Natural killer cell (primary cell): Measurements from ENCODE around the gene PTCRA. TPM values are rescaled to one million over a fixed set of nuclear protein-coding genes. Genes with fewer than 3 reads are reported as not detected.
A peak's percentile ranks its signal among the peaks of the same experiment; 100 is the strongest.
"Not testable (repeated sequence)": the region's sequence is repeated elsewhere in the genome, so short reads cannot be mapped to it uniquely, and the experiment has no call there.

Source experiments
- ATAC-seq, 3 donors: fragments of 150-1000 bp in 2 of 3; fragments of 200-7000 bp in 1 of 3; cut with Tn5 transposase; 1 replicate in 1 of 3; 2 replicates in 2 of 3; pipeline ENCODE4 v1.10.0; 2021; ENCODE audit warnings: mild to moderate bottlenecking in 2 of 3, moderate library complexity in 2 of 3
- DNase-seq, 2 donors: peaks; one replicate each; pipeline versions ENCODE4 v3.0.0 to v3.0.0-alpha.2; 2013 to 2021; ENCODE audit warnings: mixed read lengths in 1 of 2
- H3K27ac ChIP-seq: one replicate; pipeline ENCODE4 v1.5.1; 2013; ENCODE audit warnings: mild to moderate bottlenecking, low read length
- H3K27me3 ChIP-seq: one replicate; pipeline ENCODE4 v1.6.1; 2013; ENCODE audit warnings: low read length; ENCODE audit not compliant: control insufficient read depth, insufficient read depth
- H3K36me3 ChIP-seq: one replicate; pipeline ENCODE4 v1.6.1; 2013; ENCODE audit warnings: low read length; ENCODE audit not compliant: control insufficient read depth, insufficient read depth
- H3K4me1 ChIP-seq: one replicate; pipeline ENCODE4 v1.6.1; 2013; ENCODE audit warnings: low read length; ENCODE audit not compliant: control insufficient read depth, insufficient read depth
- H3K4me3 ChIP-seq: one replicate; pipeline ENCODE4 v1.5.1; 2013; ENCODE audit warnings: low read length
- H3K9me3 ChIP-seq: one replicate; pipeline ENCODE4 v1.6.1; 2013; ENCODE audit warnings: low read length; ENCODE audit not compliant: control insufficient read depth, insufficient read depth
- H3K27ac Mint-ChIP-seq, 2 donors: one replicate each; pipeline ENCODE4 v1.8.0; 2022; ENCODE audit warnings: mild to moderate bottlenecking in 2 of 2, mixed read lengths in 2 of 2, moderate library complexity in 1 of 2
- H3K27me3 Mint-ChIP-seq, 2 donors: one replicate each; pipeline ENCODE4 v1.8.0; 2022; ENCODE audit warnings: low read depth in 2 of 2, mixed read lengths in 2 of 2
- H3K36me3 Mint-ChIP-seq: one replicate; pipeline ENCODE4 v1.8.0; 2022; ENCODE audit warnings: mixed read lengths
- H3K4me1 Mint-ChIP-seq, 2 donors: one replicate each; pipeline ENCODE4 v1.8.0; 2022; ENCODE audit warnings: mixed read lengths in 2 of 2
- H3K4me3 Mint-ChIP-seq: one replicate; pipeline ENCODE4 v1.8.0; 2022; ENCODE audit warnings: mild to moderate bottlenecking, moderate library complexity, mixed read lengths
- H3K9me3 Mint-ChIP-seq, 2 donors: one replicate each; pipeline ENCODE4 v1.8.0; 2022; ENCODE audit warnings: mixed read lengths in 2 of 2
- WGBS: methylation state at CpG from one replicate; pipeline ENCODE4 v1.1.7; 2013; ENCODE audit warnings: missing lambda C conversion rate; ENCODE audit not compliant: insufficient coverage; 5-methylcytosine and 5-hydroxymethylcytosine counted together
- intact Hi-C: fragments of 100-400 bp; cut with micrococcal nuclease; formaldehyde crosslinking; loops from one replicate; pipeline ENCODE4 v1.14.2; 2022
- total RNA-seq, 4 donors: library from RNA; stranded (reverse); fragments of 120-200 nt in 1 of 4; gene quantifications; one replicate each; pipeline versions ENCODE4 v1.2.3 to v1.2.4, GENCODE V29; 2013 to 2022
- TF ChIP-seq, protein P1 (sequence below): fragments of 200-600 bp; IDR thresholded peaks from one replicate; pipeline ENCODE4 v1.8.0; 2022; ENCODE audit warnings: antibody characterized with exemption

PTCRA gene
- total RNA-seq, 3 donors from 2014 or later (not counting 1 experiment from before 2014, with no cell fraction given) = 3.7 to 4.7 TPM; not detected in 1

DNA sequence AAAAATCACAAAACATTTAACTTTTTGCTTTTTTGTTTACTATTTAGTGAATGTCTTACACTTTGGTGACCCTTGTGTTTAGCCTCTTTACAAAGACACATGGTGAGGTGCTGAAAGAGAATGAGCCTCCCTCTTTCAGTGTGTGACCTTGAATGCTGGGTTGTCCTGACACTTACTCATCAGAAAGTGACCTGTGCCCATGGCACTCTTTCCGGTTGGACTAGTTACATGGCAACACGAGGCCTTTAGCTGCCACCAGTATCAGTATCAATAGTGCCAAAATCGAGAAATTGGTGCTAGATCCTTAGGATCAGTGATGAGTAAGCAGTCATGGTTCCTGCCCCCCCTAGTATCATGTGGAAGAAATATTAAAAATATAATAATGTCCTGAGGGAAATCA is 38.2 kb upstream of the PTCRA start:
- TF ChIP-seq, protein P1, sequence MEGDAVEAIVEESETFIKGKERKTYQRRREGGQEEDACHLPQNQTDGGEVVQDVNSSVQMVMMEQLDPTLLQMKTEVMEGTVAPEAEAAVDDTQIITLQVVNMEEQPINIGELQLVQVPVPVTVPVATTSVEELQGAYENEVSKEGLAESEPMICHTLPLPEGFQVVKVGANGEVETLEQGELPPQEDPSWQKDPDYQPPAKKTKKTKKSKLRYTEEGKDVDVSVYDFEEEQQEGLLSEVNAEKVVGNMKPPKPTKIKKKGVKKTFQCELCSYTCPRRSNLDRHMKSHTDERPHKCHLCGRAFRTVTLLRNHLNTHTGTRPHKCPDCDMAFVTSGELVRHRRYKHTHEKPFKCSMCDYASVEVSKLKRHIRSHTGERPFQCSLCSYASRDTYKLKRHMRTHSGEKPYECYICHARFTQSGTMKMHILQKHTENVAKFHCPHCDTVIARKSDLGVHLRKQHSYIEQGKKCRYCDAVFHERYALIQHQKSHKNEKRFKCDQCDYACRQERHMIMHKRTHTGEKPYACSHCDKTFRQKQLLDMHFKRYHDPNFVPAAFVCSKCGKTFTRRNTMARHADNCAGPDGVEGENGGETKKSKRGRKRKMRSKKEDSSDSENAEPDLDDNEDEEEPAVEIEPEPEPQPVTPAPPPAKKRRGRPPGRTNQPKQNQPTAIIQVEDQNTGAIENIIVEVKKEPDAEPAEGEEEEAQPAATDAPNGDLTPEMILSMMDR = no peak
- Histone ChIP-seq H3K36me3 (peaks cover 1% of the 10 kb centered on the region), H3K4me3 (no peak overlapping the region), H3K27me3 (no peaks in the 10 kb centered on the region), H3K27ac (no peak overlapping the region), H3K4me1 (peaks cover 19% of the 10 kb centered on the region), H3K9me3 (no peaks in the 10 kb centered on the region)
- H3K4me1 Mint-ChIP-seq = peaks cover 19 to 22% of the 10 kb centered on the region in 2 donors
- H3K36me3 Mint-ChIP-seq = no peaks in the 10 kb centered on the region
- no peaks in the 10 kb centered on the region for H3K27me3 Mint-ChIP-seq
- WGBS = 89% methylated on average over 3 of the region's 3 CpGs
- H3K4me3 Mint-ChIP-seq = peak overlapping the region; percentile 55
- no peaks in the 10 kb centered on the region for H3K9me3 Mint-ChIP-seq
- DNase-seq = no peak
- intact Hi-C loops = loop anchor here (1.0 to 2.0 kb wide), 4 partner anchors 93 to 216 kb away; partner anchors contain the start of gene TBCC
- H3K27ac Mint-ChIP-seq = no peak overlapping the region
- no peak for ATAC-seq

DNA sequence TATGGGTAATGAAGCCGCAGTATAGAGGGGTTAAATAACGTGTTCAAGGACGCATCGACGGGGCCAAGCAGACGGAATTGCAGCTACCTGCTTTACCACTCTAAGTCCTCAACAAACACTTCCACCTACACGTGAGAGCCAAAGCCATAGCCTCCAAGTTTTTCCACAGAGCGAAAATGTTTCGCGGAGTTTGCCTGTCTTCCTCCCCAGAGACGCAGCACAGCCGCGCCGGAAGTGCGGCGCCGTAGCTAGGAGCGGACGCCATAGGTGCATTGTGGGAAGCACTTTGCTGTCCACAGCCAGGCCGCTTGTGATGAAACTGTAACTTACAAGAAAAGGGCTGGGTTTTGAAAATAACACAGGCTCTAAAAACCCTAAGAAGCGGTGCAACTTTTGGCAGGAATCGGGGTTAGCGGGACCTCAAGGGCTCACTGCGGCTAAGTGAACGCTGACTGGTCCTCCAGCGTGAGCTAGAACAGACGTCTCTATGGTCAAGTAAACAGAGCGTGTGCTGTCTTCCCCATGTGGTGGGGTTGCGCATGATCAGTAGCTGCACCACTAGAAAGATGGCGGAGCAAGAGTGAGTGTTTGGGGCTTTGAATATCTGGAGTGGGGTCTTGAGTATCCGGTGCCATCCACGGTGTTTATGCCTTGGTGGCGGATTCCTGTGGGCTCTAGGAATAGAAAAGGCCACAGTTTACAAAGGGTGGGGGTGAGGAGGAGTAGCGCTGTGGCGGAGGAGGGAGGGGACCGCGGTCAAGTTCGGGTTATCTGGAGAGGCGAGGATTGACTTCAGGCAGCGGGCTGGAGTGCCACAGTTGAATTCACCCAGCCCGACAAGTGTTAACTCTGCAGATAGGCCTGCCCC is 36.2 kb upstream of the PTCRA start, which contains the start of gene RPL7L1:
Gene RPL7L1 (plus strand): TSS at position 245 of the 868 bp plus-strand sequence. CDS start 295 bp downstream, at position 540.
- ATAC-seq (peak; percentile 91 to 97 (median 92)), DNase-seq (peak; percentile 78 to 92)
- Mint-ChIP-seq H3K4me1 (peaks cover 26 to 31% of the 10 kb centered on the region in 2 donors), H3K4me3 (peak within 1 kb of the TSS; percentile 98), H3K27ac (peak within 1 kb of the TSS; percentile 99 to 100), H3K9me3 (no peaks in the 10 kb centered on the region), H3K27me3 (no peaks in the 10 kb centered on the region), H3K36me3 (peaks cover 17% of the 10 kb centered on the region)
- peak within 1 kb of the TSS; percentile 63 for H3K4me3 ChIP-seq
- intact Hi-C loops = loop anchor here (1.0 to 2.0 kb wide), 3 partner anchors 11 to 133 kb away; partner anchors contain the start of gene TBCC
- no peaks in the 10 kb centered on the region for H3K27me3 ChIP-seq
- WGBS = 0% methylated on average over 40 of the region's 41 CpGs
- H3K4me1 ChIP-seq = peaks cover 19% of the 10 kb centered on the region
- H3K9me3 ChIP-seq = no peaks in the 10 kb centered on the region
- H3K27ac ChIP-seq = peak within 1 kb of the TSS; percentile 86
- TF ChIP-seq, protein P1 = no peak
- peaks cover 21% of the 10 kb centered on the region for H3K36me3 ChIP-seq

DNA sequence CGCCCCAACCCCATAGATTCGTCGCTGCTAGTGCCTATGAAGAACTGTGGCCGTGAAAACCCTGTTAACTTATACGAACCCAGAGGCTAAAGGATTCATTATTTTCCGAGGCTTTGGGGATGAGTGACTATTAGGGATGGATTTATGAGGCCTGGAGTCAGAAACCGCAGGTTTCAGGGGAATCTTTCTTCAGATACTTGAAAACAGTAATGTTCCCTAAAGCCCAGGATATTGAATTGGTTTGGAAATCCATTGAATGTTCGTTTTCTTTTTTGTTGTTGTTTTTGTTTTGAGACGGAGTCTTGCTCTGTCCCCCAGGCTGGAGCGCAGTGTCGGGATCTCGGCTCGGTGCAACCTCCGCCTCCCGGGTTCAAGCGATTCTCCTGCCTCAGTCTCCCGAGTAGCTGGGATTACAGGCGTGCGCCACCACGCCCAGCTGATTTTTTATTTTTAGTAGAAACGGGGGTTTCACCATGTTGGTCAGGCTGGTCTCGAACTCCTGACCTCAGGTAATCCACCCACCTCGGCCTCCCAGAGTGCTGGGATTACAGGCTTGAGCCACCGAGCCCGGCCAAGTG is 35.5 kb upstream of the PTCRA start:
- 14% methylated on average over 25 of the region's 25 CpGs for WGBS
- H3K27me3 Mint-ChIP-seq, H3K9me3 Mint-ChIP-seq, DNase-seq, intact Hi-C loops, H3K27me3 ChIP-seq, H3K9me3 ChIP-seq, ATAC-seq: not testable (repeated sequence)
- Mint-ChIP-seq H3K4me1 (peaks cover 26 to 31% of the 10 kb centered on the region in 2 donors), H3K27ac (peak overlapping the region; percentile 99 to 100), H3K36me3 (peaks cover 17% of the 10 kb centered on the region), H3K4me3 (peak overlapping the region; percentile 98)
- Histone ChIP-seq H3K27ac (peak overlapping the region; percentile 86), H3K4me3 (peak overlapping the region; percentile 63), H3K36me3 (peaks cover 27% of the 10 kb centered on the region), H3K4me1 (peaks cover 19% of the 10 kb centered on the region)

DNA sequence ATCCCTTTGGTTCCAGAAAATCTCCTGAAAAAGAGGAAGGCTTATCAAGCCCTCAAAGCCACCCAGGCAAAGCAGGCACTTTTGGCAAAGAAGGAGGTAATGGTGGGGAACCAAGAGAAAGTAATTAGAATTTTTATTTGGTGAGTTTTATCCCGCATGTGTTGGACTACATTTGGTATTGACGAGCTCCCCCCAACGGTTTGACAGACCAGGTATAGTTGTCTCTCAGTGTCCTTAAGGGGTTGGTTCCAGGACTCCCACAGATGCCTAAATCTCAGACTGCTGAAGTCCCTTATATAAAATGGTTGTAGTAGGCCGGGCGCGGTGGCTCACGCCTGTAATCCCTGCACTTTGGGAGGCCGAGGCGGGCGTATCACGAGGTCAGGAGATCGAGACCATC is 35.0 kb upstream of the PTCRA start:
- H3K4me3 ChIP-seq, H3K9me3 Mint-ChIP-seq, intact Hi-C loops: not testable (repeated sequence)

More for the DNA sequence above, 35.0 kb upstream of the PTCRA start:
- H3K4me3 Mint-ChIP-seq = peak overlapping the region; percentile 98
- Histone ChIP-seq H3K4me1 (peaks cover 19% of the 10 kb centered on the region), H3K36me3 (peaks cover 33% of the 10 kb centered on the region)
- not testable (repeated sequence) for H3K27ac ChIP-seq, H3K27me3 ChIP-seq, H3K9me3 ChIP-seq, H3K27me3 Mint-ChIP-seq, ATAC-seq
- H3K4me1 Mint-ChIP-seq = peaks cover 26 to 31% of the 10 kb centered on the region in 2 donors
- H3K36me3 Mint-ChIP-seq = peaks cover 17% of the 10 kb centered on the region
- DNase-seq = peak in 1 of 2 donors; percentile 23
- peak overlapping the region; percentile 99 to 100 for H3K27ac Mint-ChIP-seq
- WGBS = 89% methylated on average over 12 of the region's 12 CpGs
